A549 (cell line): Measurements from ENCODE around the gene FBRSL1.

Experiments used
- JUN ChIP-seq, 2 experiments: fragments of >200 bp; sonication (Bioruptor Twin); formaldehyde crosslinking; IDR thresholded peaks; 2 replicates in 1 of 2; 3 replicates in 1 of 2; pipeline ENCODE4 v1.6.1; 2016 to 2017
- TF ChIP-seq, protein P1 (sequence below): fragments of >200 bp; sonication (Bioruptor Twin); formaldehyde crosslinking; IDR thresholded peaks from 3 replicates; pipeline ENCODE4 v1.5.1; 2016

DNA sequence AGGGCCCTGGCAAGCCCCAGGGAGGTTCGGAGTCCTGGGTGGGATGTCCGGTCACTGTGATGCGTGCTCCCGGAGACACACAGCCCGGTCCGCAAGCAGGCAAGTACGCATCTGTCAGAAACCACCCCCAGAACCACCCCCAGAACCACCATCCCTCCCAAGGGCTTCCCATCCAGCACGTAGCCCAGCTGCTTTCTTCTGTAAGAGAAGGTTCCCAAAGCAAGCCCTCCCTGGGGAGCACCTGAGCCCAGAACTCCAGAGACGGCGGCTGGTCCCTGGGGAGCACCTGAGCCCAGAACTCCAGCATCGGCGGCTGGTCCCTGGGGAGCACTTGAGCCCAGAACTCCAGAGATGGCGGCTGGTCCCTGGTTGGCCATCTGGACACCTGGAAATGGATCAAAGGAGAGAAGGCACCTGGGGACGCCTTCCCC, 2.6 kb upstream of the FBRSL1 start:
- TF ChIP-seq, protein P1, sequence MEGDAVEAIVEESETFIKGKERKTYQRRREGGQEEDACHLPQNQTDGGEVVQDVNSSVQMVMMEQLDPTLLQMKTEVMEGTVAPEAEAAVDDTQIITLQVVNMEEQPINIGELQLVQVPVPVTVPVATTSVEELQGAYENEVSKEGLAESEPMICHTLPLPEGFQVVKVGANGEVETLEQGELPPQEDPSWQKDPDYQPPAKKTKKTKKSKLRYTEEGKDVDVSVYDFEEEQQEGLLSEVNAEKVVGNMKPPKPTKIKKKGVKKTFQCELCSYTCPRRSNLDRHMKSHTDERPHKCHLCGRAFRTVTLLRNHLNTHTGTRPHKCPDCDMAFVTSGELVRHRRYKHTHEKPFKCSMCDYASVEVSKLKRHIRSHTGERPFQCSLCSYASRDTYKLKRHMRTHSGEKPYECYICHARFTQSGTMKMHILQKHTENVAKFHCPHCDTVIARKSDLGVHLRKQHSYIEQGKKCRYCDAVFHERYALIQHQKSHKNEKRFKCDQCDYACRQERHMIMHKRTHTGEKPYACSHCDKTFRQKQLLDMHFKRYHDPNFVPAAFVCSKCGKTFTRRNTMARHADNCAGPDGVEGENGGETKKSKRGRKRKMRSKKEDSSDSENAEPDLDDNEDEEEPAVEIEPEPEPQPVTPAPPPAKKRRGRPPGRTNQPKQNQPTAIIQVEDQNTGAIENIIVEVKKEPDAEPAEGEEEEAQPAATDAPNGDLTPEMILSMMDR, result no peak
- no peak for TF ChIP-seq JUN (IDR thresholded peaks at IDR 0.05)
